ENCODE data around the gene CEP72.

DNA sequence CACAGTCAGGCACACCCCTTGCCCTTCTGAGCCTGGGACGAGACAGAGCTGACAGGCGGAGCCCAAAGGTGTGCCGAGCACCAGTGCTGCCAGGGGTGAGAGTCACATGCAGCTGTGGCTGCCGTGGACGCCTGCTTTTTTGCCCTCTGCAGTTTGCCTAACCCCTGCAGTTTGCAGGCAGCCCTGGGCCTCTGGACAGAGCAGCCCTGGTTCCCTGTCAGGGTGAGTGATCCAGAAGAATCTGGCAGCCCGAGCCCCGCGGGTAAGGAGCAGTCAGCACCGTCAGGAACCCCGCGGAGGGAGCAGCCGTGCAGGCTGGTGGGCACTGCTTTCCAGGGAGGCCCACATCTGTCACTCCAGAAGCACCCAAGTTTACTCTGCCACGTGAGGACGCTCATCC, 30.3 kb downstream of the CEP72 start:
- no peak for TF ChIP-seq CTCF (IDR thresholded peaks at IDR 0.05)
- no peak for TF ChIP-seq EZH2 (IDR thresholded peaks at IDR 0.05)
- no peak for TF ChIP-seq EZH2phosphoT487 (IDR thresholded peaks at IDR 0.05)
